Measurements from ENCODE around the gene ZNF316. TPM values are rescaled to one million over a fixed set of nuclear protein-coding genes. Genes with fewer than 3 reads are reported as not detected.
"Not testable (repeated sequence)": the region's sequence is repeated elsewhere in the genome, so short reads cannot be mapped to it uniquely, and the experiment has no call there.

ZNF316 gene
- total RNA-seq, 1 donor from 2014 or later = 12.6 TPM

DNA sequence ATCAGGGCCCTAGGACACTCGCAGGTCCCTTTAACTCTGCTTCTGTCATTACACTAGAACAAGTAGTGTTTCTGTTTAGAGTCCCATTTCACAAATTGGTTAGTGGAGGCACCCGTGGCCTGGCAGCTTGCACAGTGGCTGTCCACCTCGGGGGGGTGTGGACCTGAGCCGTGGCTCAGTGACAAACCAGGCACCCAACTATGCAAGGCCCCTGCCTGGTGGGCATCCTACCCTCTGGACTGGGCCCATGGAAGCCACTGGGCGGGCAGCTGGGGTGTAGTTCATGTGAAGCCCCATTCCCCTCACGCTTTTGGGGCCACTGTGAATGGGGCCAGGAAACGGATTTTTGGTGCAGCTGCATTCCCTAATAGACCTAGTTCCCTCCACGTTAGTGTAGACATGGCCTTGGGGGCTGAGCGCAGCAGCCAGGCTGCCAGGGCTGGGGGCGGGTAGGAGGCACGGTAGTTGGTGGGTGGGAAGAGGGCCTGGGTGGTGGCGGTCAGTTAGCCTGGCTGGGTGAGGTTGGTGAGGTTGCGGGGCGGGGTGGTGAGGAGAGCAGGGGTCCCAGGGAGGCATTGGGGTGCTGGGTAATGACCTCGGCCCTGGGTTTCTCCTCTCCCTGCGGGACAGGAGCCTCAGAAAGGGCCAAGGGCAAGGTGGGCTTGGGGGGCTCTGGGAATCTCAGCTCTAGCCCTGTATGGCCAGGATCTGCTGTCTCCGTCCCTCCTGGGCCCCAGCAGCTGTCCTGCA, 18.7 kb downstream of the ZNF316 start:
- no peak overlapping the region for H3K4me3 ChIP-seq (ENCODE audit: low read depth, low read length)
- no peak for DNase-seq (ENCODE audit: low read depth)
- no peak for TF ChIP-seq CTCF (conservative IDR thresholded peaks at IDR 0.05; ENCODE audit: low read depth, low read length)

- TF ChIP-seq CTCF (conservative IDR thresholded peaks at IDR 0.05; ENCODE audit: low read depth, low read length) = no peak
- H3K4me3 ChIP-seq (ENCODE audit: low read depth, low read length) = no peak overlapping the region
- no peak for DNase-seq (ENCODE audit: low read depth)
These were observed 19.3 kb downstream of the ZNF316 start for GRCh38 chr7:6656413-6656812.

DNA sequence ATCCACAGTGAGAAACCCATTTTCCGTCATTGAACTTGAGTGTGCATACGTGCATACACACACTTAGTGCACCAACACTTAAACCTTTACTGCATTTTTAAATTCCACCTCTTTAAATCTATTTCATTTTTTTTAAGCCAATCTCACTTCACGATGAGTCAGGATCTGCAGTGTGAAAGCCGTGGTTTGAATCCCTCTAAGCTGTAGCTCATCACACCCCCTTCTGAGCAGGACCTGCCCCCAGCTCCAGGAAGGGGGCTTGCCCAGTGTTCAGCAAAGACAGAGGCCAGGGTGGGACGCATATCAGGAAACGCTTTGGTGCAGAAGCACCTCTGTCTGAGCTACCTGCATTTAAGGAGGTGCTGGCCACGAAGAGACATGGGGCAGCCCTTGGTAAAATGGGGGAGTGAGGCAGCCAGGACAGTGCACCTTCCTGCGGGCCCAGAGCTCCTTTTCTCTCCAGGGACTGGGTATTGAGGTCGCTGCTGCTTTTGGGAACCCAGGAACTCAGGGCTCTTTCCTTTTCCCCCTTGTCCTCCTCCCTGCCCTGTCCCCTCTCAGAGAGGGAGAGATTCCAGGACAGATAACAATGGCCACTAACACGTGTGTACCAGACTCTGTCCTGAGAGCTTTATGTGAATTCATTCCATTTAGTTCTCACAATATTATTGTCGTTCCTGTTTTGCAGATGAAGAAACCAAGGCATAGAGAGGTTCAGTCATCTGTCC, 21.7 kb downstream of the ZNF316 start:
- no peak for DNase-seq (ENCODE audit: low read depth)
- H3K4me3 ChIP-seq (ENCODE audit: low read depth, low read length) = no peak overlapping the region
- TF ChIP-seq CTCF (conservative IDR thresholded peaks at IDR 0.05; ENCODE audit: low read depth, low read length) = no peak

GRCh38 chr7:6670851-6671250, 33.7 kb downstream of the ZNF316 start:
- not testable (repeated sequence) for H3K4me3 ChIP-seq (ENCODE audit: low read depth, low read length); DNase-seq (ENCODE audit: low read depth)

DNA sequence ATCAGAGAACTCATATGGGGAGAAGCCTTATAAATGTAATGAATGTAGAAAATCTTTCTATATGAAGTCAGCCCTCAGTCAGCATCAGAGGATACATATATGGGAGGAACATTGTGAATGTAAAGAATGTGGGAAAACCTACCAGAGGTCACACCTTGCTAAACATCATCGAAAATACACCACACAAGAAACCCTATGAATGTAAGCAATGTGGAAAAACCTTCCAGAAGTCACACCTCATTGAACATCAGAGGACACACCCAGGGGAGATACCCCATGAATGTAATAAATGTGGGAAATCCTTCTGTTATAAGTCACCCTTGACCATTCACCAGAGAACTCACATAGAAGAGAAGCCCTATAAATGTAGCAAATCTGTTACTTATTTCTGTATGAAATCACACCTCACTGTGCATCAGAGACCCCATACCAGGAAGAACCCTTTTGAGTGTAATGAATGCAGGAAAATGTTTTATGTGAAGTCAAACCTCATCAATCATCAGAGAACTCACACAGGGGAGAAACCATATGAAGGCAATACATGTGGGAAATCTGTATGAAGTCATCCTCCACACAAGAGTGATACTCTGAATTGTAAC, 38.8 kb downstream of the ZNF316 start:
- DNase-seq (ENCODE audit: low read depth) = no peak
- TF ChIP-seq CTCF (conservative IDR thresholded peaks at IDR 0.05; ENCODE audit: low read depth, low read length) = no peak
- no peak overlapping the region for H3K4me3 ChIP-seq (ENCODE audit: low read depth, low read length)

GRCh38 chr7:6680146-6680545, 43.0 kb downstream of the ZNF316 start:
- H3K4me3 ChIP-seq (ENCODE audit: low read depth, low read length) = no peak overlapping the region
- TF ChIP-seq CTCF (conservative IDR thresholded peaks at IDR 0.05; ENCODE audit: low read depth, low read length) = no peak

DNA sequence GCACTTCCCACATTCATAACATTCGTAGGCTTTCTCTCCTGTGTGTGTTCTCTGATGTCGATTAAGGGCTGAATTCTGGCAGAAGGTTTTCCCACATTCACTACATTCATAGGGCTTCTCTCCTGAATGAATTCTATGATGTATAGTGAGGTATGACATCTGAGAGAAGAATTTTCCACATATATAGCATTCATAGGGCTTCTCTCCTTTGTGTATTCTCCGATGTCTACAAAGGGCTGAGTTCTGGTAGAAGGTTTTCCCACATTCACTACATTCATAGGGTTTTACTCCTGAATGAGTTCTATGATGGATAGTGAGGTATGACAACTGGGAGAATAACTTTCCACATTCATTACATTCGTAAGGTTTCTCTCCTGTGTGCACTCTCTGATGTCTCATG, 54.0 kb downstream of the ZNF316 start:
- H3K4me3 ChIP-seq (ENCODE audit: low read depth, low read length) = no peak overlapping the region
- no peak for TF ChIP-seq CTCF (conservative IDR thresholded peaks at IDR 0.05; ENCODE audit: low read depth, low read length)
- DNase-seq (ENCODE audit: low read depth) = no peak

More at GRCh38 chr7:6680146-6680545, 43.0 kb downstream of the ZNF316 start:
- DNase-seq (ENCODE audit: low read depth) = no peak
